HuH-7.5 (cell line): ENCODE results near the gene CDK6.
"Not testable (repeated sequence)": the region's sequence is repeated elsewhere in the genome, so short reads cannot be mapped to it uniquely, and the experiment has no call there.

Experiments used
- DNase-seq: peaks from one replicate; pipeline ENCODE4 v3.0.0; 2011; ENCODE audit warnings: low spot score

CDK6 gene

DNA sequence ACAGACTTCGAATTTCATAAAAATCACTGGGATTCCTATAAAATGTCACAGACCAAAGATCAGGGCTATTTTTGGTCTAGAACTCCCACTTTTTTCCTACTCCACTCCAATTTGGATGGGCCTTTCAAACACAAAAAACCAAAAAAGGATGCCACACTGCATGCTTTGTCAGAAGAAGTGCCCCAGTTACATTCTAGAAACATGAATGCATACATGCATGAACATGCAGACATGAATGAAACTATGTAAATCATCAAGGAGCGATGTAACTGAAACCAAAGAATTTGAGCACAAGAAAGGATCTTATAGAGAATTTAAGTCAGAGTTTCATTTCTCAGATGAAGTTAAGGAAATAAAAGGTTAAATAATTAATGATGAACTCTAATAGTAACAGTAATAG is 214.3 kb downstream of the CDK6 start:
- DNase-seq, result no peak

DNA sequence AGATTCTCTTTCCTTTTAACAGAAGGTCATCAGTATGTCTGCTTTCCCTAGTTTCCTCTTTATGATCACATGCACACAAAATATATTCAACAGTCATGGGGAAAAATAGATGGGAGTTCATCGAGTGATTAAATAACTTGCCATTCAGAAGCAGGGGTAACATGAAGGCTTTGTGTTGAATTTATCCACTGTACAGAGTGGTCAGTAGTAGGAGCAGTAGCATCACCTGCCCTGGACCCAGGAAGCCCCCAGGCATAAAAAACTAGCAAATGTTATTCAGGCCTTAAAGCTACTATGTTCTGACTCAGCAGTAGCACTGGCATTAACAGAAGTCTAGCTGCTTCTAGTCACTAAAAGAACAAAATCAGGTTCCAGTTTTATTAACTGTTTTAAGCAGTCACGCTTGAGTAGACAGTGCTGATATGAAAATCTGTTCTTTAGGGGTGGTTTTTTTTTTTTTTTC is 214.8 kb downstream of the CDK6 start:
- DNase-seq, result no peak

DNA sequence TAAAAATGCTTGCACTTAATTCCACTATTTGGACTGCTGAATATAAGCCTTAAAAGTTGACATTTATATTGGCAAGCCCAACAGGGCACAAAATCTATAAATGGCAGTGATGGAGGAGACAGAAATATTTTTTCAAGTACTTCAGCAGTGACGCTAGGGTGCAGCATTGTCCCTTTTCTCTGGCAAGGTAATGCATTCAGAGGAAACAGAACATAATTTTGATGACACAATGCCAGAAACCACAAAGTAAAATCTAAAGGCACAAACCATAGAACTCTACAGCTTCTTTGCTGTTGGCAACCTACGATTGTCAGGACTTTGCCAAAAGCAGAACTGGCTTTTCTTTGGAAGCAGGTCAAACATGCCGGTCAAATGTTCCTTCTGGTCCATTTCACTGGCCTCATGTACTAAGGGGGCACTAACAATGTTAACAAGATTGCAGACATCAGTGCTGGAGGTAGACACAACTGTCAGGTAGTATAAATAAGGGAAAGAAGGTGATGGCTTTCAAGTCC is 215.3 kb downstream of the CDK6 start:
- DNase-seq, result no peak

DNA sequence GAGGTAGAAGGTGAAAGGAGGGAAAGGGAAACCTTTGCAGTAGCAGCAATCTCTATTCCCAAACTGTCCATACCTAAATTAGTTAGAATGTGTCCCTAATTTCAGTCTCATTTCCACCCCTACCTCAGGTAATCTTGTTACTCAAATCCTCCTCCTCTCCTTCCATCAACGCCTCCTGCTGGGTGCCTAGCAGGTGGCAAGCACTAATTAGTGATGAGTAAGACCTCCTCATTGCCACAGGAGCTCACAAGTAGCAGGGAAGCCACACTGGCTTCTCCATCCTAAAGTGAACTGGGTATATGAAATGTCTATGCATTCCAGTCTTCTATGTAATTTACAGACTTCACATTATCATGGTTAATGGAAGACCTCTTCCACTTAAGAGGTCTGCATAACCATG is 220.5 kb downstream of the CDK6 start:
- DNase-seq, result no peak

- no peak for DNase-seq
Measured at GRCh38 chr7:92614660-92615174, 221.7 kb downstream of the CDK6 start.

- no peak for DNase-seq
Measured at GRCh38 chr7:92613720-92614119, 222.7 kb downstream of the CDK6 start.

DNA sequence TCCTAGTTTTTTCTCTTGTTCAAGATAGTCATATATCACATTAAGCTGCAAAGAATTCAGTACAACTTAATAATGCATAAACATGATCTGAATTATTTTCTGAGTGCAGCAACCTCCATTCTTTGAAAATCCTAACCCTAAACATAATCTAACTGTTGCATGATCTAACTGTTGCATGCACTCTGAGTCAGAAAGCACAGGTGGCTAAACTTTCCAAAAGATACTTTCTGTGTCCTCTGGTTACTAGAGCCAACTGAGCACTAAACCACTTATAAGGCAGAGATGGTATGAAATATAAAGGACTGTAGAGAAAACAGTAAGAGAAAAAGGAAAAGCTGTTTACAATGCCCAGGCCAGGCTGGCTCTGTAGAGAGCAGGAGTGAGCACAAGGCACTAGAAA is 223.2 kb downstream of the CDK6 start:
- DNase-seq, result no peak

GRCh38 chr7:92612501-92612900 is 223.9 kb downstream of the CDK6 start:
- DNase-seq, result no peak

DNA sequence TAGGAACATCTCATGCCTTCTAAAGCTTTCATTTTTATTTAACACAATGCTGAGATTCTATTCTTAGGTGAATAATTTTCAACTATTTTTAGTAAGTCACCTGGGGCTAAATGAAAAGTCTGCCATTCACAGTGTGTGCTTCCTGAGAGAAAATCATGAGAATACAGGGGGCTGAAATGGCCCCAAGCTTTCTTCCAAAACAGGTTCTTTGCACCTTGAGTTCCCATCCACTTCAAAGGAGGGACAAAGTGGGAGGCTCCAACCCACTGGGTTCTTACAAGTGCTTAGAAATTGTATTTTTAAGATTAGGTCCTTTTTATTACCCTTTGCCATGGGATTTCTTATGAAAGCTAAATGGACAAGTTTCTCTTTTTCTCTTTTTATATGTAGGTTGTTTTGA is 224.6 kb downstream of the CDK6 start:
- no peak for DNase-seq

- DNase-seq, result no peak
Measured at GRCh38 chr7:92609921-92610518, 226.4 kb downstream of the CDK6 start.

DNA sequence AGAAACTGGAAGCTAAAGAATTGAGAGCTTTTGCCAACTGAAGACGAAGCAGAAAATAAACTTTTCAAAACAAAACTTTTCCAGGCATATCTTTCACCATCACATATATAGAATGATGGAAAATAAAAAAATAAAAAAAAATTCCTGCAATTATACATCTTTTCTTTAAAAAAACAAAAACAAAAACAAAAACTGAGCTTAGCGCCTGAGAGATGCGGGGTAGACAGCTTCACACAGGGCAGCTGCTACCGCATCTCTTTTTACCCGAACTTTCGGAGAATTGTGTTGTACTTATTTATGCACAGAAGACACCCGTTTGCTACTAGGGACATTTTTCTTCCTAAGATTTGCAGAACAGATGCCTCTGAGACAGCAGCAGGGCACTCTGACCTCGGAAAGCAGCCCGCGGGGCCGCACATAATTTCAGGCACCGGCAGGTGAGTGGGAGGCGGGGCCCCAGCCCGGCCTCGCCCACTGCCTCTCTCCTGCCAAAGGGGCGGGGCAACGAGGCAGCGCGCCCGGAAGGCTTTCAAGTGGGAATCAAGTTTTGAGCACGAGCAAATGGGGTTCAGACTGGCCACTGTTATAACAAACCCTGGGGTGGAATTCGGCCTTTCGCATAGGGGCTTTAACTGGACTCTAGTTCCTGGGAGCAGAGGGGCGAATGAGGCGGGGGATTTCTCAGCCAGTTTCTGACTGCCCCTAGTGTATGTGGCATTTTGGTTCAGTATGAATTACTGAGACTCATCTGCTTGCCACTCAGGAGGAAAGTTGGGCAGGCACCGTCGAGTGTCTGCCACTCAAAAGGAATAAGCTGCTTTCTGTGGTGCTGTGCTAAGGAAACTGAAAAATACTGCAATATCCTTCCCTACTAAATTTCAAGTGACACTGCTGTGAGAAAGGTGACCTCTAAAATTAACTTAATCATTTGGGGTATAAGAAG is 227.7 kb downstream of the CDK6 start:
- DNase-seq, result no peak

DNA sequence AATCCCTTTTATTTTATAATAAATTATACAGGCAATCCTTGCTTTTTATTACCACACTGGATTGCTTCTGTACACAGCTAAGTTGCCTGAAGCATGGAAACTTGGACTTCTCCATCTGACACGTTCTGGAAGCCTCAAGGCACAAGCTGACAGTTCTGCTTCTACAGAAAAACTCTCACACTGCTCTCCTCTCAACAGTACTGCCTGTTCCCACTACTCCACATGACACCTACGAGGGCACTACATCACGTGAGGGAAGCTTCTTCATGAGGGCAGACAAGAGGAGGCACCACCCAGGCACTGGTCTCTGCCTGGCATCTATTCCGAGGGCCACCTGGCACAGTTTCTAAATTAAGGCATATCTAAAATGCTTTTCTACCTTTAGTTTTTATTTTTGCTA is 229.4 kb downstream of the CDK6 start:
- DNase-seq, result no peak

GRCh38 chr7:92604517-92604916 is 231.9 kb downstream of the CDK6 start:
- DNase-seq, result not testable (repeated sequence)

- no peak for DNase-seq
Measured at GRCh38 chr7:92603089-92603445, 233.3 kb downstream of the CDK6 start.

DNA sequence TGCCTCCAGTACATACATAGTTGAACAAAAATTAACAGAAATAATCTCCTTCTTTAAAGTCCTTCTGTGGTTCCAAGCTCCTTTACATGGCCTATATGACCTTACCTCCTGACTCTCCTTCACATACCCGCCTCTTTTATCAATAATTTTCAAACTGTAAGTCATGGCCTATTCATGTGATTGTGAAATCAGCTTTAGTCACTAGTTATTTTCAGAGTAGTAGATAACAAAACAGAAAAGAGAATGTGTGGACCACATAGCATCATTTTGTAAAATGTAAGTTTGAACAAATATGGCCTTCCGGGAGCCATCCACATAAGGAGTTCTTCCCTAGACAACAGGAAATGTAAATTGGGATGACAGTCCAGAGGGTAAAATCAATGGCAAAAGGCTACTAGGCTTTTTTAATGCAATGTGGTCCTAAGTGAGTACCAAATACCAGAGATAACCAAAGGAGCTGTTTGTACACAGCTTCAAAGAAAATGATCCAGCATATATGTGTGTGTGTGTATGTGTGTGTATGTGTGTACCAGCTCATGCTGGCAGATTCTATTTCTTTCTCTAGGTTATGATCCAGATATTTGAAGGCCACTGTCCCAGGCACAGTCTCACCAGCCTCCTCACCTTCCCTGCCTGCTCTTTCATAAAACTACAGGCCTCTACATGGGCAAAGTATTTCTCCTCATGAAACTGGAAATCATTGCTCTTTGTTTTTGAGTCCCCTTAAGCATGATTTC is 233.9 kb downstream of the CDK6 start:
- no peak for DNase-seq

DNA sequence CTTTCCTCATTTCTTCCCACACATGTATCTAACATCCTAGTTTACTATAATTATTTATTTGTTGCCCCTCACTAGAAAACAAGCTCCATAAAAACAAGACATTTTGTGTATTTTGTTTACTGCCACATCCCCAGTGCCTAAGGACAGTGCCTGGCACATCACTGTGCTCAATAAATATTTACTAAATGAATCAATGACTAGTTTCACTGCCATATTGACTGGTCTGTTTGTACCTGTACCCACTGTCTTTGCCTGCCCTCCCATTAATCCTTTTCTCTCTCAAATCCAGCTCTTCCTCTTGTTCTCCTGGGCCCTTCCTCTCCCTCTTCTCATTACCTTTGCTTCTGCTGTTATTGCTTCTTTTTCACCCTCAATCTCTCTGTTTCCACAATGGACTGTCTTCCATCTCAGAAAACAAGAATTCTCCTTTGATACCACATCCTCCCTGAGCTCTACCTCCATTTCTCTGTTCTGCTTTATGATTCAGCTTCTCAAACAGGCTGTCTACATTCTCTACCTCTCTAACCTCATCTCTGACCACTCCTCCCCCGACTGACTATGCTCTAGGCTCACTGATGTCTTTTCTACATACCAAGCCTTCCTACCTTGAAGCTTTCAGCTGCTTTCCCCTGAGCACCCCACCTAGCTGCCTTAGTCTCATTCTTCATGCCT is 237.9 kb downstream of the CDK6 start:
- no peak for DNase-seq

GRCh38 chr7:92595281-92595680 is 241.1 kb downstream of the CDK6 start:
- no peak for DNase-seq

- DNase-seq, result no peak
Measured at GRCh38 chr7:92594746-92595145, 241.6 kb downstream of the CDK6 start.

GRCh38 chr7:92590711-92591310 is 245.6 kb downstream of the CDK6 start:
- DNase-seq, result no peak

DNA sequence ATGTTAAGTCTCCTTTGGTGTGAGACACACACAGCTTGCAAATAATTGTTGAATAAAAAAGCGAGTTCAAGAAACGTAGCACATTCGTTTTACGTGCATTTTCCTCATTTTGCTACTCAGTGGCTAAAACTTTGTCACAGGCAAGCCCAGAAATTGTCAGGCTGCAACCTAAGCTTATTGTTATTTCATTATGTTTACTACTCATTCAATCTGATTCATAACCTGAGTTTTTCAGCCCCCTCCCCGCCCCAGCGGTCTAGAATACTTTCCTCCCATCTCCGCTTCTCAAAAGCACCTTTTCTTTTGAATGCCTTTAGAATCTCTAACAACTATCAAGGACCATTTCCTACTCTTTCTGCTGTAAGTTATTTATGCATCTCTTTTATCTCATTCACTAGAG is 247.3 kb downstream of the CDK6 start:
- no peak for DNase-seq

DNA sequence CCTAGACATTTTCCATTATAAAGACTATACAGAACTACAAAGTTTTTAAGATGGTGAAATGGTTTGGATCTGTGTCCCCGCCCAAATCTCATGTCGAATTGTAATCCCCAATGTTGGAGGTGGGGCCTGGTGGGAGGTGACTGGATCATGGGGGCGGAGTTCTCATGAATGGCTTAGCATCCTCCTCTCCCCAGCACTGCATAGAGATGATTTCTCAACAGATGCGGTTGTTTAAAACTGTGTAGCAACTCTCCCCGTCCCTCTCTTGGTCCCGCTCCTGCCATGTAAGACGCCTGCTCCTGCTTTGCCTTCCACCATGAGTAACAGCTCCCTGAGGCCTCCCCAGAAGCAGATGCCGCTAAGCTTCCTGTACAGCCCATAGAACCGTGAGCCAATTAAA is 247.8 kb downstream of the CDK6 start:
- DNase-seq, result no peak
